ENCODE measurements around the gene MAPK10.

DNA sequence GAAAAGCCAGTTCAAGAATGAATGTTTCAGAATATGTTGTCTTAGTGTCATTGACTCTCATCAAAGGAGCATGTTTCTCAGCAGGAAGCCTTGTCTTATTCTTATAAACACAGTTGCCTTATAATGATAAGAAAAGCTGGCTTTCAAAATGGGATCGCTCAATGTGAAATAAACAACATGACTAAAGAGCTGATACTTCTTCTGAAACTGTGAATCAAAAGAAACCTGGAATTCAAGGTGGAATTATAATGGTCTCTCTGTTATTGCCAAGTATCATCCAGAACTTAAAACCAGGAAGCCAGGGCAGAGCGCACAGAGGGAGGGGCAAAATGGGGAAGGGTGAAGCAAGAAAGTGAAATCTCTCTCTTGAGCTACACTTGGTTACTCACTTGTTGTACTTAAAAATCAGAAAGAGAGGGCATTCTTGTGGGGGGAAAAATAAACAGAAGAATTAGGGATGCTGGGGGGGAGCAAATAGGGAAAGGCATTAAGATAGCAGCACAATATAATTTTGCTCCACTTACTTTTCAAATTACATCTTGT, 270.0 kb downstream of the MAPK10 start:
- TF ChIP-seq POLR2A (IDR thresholded peaks at IDR 0.05; ENCODE audit: low read length): no peak
- TF ChIP-seq CTCF (IDR thresholded peaks at IDR 0.05): no peak
- no peak for TF ChIP-seq ESRRA (IDR thresholded peaks at IDR 0.05; ENCODE audit: borderline replicate concordance, low read length)
- TF ChIP-seq EP300 (IDR thresholded peaks at IDR 0.05): no peak
- no peak for TF ChIP-seq HOXA7 (CRISPR knock-in tag; IDR thresholded peaks at IDR 0.05)
- no peak for TF ChIP-seq MYC (IDR thresholded peaks at IDR 0.05; ENCODE audit: borderline replicate concordance, low read length)
- no peak for TF ChIP-seq RNF2 (IDR thresholded peaks at IDR 0.05; ENCODE audit: borderline replicate concordance, low read depth)
- TF ChIP-seq, protein P1, sequence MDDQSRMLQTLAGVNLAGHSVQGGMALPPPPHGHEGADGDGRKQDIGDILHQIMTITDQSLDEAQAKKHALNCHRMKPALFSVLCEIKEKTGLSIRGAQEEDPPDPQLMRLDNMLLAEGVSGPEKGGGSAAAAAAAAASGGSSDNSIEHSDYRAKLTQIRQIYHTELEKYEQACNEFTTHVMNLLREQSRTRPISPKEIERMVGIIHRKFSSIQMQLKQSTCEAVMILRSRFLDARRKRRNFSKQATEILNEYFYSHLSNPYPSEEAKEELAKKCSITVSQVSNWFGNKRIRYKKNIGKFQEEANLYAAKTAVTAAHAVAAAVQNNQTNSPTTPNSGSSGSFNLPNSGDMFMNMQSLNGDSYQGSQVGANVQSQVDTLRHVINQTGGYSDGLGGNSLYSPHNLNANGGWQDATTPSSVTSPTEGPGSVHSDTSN (IDR thresholded peaks at IDR 0.05): no peak
- no peak for TF ChIP-seq RFX5 (IDR thresholded peaks at IDR 0.05)
- TF ChIP-seq MAZ (IDR thresholded peaks at IDR 0.05; ENCODE audit: borderline replicate concordance, low read depth, low read length): no peak
